HG03469 (cell line): ENCODE data around the gene RACGAP1.
"Not testable (repeated sequence)": the region's sequence is repeated elsewhere in the genome, so short reads cannot be mapped to it uniquely, and the experiment has no call there.

ENCODE experiments used
- ATAC-seq: cut with Tn5 transposase; IDR thresholded peaks from one replicate; pipeline ENCODE4 v1.9.1; 2021; ENCODE audit warnings: mild to moderate bottlenecking, moderate library complexity, moderate number of reproducible peaks; ENCODE audit not compliant: unreplicated experiment

RACGAP1 gene

DNA sequence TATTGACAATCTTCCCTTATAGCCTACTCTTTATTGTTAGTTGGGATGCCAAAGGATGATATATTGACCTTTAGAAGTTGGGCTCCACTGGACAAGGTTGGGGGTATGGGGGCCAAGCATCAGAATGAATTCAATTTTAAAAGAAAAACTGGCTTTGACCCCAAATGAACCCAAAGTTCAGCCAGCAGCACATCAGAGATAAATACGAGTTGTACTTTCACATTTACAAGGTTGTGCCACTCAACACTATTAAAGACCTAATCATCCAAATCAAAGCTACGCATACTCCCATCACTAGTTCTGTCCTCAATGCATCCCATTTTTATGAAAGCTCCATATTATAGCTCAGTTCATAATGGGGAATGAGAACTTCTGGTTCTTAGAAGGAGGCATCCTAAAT is 35.9 kb downstream of the RACGAP1 start:
- not testable (repeated sequence) for ATAC-seq

DNA sequence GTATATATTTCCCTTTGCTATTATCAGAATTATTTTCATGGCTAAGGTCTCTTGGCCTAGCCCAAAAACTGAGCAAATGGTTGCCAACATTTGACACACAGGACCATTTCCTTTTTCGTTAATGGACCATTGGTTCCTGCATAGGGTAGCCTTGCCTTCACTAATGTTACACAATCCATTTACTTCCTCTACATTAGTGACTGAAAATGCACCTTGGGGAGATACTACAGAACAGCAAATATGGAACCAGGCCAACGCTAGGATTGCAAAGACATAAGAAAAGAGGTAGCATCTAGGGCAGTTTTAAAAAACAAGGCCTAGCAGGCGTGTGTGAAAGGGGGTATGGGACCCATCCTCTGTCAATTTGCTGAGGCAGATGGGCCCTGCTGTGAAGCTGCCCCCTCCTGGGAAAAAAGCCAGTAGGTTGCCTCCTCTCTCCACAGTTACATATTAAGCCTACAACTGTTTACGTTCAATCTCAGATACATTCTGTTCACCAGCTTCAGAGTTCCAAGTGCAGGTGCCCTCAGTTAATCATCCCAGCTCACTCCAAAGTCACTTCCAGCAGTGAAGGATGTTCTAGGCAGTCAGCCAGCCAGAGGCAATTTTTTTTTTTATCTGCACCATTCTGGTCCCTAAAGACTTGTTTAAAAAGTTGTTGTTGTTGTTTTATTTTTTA is 37.5 kb downstream of the RACGAP1 start:
- no peak for ATAC-seq

- ATAC-seq: not testable (repeated sequence)
Observed at GRCh38 chr12:49986476-49986875, 38.8 kb downstream of the RACGAP1 start.

- ATAC-seq: no peak
Observed at GRCh38 chr12:49985981-49986380, 39.3 kb downstream of the RACGAP1 start.

GRCh38 chr12:49984476-49985359 is 40.6 kb downstream of the RACGAP1 start:
- no peak for ATAC-seq

DNA sequence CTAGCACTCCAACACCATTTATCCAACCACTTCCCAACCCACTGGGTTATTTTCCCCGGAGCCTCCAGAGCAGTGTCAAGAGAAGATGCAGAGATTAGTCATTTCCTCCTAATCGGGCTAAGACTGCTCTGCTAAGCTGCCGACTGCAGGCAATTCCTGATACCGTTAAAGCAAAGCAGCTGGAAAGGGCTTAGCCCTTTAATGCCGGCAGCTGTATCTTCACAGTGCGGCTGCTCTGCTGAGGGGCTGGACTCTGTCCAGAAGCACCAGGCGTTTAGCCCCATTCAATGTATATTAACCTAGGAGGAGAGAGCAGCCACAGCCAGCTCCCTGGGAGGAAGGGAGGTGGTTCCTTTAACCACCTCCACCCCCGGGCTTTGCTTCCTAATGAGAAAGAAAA is 41.4 kb downstream of the RACGAP1 start:
- no peak for ATAC-seq

DNA sequence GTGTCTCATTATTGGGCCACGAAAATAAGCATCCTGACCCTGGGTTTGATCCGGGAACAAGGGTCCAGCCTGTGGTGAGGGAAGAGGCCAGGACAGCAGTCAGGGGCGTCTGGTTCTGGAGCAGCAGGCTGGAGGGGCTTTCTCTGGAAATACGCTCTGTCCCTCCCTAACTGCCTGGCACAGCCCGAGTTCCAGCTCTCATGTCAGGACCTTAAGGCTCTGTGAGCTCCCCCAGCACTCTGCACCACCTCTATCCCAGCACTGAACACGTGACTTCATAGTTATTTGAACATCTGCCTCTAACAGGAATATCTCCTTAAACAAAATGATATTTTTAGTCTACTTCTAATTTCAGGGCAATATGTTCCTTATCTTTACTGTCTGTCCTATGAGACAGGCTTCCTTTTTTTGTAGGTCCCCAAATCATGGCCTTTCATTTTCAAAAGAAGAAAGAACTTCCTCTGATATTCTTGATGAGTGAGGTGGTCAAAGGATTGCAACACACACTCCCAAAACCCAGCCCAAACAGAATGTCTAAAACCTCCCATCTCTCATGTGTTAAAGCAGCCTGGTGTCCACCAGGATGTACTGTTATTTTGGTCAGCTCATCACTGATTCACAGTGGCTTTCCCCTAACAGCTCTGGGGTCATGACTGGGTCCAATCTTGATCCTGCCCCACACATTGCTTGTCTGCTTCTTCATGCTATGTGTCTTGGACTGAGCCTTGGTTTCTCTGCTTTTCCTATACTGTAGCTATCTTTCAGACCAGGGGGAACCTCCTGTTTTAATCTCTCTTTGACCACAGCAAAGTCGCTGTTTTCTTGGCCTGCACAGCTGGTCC is 42.8 kb downstream of the RACGAP1 start:
- no peak for ATAC-seq

DNA sequence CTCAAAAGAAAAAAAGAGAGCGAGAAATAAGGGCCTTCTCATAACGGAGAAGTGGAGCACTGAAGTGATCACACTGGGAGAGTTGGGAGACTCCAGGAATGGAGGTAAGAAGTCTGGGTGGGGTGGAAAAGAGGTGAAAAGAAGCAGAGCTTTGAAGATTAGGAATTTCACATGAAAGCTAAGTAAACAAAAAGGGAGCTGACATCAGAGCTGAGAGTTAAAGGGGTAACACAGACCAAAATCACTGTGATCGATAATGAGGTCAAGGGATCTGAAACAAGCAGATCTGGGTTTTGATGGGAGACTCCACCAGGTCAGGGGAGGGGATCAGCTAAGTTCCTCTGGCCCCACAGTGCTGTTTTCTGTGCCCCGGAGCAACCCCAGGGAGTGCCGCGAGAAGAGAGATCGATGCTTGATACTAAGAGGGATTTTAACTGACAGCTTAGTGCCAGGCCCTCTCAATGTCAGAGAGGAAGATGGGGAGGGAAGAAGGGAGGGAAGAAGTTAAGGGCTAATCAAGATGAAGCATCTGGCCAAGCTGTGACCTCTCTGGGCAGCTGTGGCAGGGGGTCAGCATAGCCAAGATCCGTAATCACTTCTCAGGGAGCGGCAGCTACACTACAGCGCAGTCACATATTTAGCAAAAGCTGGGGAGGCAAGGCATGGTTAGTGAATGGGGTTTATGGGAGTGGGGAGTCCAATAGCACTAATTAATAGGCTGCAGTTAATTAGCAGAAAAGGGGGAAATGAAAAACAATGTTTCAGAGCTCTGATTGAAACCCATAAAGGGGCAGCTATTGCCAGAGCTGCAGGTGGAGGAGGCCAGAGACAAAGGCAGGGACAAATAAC is 44.6 kb downstream of the RACGAP1 start:
- ATAC-seq: no peak

DNA sequence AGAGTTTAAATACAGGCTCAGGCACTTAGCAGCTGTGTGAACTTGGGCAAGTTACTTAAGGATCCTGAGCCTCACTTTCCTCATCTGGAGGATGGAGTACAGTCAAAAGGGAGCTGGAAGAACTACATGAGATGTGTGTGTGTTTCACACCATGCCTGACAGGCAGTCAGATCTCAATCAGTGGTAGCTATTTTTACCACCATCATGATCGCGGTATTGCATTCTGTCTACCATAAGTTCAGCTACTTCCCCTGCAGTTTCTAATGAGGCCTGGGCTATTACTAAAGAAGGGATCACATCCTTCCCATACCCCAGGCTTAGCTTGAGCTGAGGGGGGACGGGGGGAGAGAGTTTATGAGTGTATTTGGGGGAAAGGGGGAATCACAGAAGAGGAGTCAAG is 45.5 kb downstream of the RACGAP1 start:
- no peak for ATAC-seq

DNA sequence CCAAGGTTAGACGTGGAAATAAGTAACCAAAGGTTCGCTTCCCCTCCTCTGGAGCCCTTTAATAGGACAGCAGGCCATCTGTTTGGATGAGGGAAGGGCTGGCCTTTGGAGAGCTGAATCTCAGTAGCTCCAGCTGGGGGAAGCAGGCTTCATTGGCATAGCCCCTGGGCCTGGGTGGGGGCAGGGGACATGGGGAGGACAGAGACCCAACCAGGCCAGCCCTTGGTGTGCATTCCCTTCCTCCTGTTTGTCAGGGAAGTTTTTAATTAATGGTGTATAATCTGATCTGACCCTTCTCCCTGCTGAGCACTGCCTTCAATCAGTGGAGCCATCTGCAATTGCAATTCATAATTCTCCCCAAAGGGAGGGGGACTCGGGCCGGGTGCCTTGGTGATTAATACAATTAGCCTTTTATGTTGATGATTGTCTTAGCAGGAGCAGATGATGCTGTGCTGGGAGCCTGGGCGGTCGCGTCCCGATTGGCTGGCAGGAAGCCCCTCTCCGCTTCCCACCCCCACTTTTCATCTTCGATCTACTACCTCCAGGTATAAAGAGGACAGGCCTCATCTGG is 46.2 kb downstream of the RACGAP1 start:
- ATAC-seq: no peak

DNA sequence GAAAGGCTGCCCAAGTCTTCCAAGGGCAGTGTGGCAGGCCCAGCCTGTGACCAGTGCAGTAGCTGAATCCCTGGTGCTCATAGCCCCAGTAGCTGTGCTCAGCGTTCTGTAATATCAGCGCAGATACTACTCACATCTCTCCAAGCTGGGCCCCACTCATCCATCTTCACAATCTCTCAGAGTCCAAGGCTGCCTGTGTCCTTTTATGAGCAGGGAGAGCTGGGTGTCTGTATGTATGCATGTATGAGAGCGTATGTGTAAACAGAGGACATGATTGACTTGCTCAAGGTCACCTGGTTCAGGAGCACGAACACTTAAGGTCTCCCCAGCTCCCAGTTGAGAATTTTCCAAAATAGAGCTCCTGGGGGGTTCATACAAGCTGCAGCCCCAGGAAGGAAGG is 47.2 kb downstream of the RACGAP1 start:
- ATAC-seq: no peak

DNA sequence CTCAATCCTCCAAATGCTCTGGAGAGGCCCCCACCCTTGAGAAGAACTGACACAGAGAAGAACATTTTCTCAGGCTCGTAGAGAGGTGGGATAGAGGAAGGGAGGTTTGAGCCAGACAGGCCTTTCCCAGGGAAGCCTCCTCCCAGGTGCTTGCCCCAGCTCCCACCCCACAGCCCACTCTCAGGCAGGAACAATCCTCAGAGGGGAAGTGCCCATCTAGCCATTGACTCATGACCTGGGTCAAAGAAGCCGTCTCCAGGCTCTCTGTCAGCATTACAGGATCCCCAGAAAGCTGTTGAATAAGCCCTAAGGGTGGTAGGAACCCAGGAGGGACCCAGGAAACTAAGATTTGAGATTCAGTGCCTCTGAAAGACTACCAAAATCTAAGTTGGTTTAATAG is 48.7 kb downstream of the RACGAP1 start:
- no peak for ATAC-seq

GRCh38 chr12:49975318-49975761 is 50.0 kb downstream of the RACGAP1 start:
- ATAC-seq: no peak

- no peak for ATAC-seq
Observed at GRCh38 chr12:49974677-49975317, 50.5 kb downstream of the RACGAP1 start.

DNA sequence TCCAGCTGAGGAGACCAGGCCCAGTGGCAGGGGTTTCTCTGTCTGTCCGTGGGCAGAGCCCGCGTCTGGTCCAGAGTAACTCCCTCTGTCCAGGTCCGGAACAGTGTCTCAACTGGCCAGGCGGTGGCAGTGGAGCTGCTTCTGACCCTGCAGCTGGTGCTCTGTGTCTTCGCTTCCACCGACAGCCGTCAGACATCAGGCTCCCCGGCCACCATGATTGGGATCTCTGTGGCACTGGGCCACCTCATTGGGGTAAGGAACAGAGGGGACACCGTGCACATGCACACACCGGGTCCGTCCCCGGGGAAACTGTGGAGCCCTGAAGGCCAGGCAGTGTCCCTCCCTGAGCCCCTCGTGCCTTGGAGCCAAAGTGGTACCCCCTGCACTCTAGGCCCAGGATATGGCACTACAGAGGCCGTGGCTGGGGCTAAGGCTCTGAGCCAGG is 51.0 kb downstream of the RACGAP1 start:
- no peak for ATAC-seq

- ATAC-seq: no peak
Observed at GRCh38 chr12:49973361-49973830, 51.9 kb downstream of the RACGAP1 start.

DNA sequence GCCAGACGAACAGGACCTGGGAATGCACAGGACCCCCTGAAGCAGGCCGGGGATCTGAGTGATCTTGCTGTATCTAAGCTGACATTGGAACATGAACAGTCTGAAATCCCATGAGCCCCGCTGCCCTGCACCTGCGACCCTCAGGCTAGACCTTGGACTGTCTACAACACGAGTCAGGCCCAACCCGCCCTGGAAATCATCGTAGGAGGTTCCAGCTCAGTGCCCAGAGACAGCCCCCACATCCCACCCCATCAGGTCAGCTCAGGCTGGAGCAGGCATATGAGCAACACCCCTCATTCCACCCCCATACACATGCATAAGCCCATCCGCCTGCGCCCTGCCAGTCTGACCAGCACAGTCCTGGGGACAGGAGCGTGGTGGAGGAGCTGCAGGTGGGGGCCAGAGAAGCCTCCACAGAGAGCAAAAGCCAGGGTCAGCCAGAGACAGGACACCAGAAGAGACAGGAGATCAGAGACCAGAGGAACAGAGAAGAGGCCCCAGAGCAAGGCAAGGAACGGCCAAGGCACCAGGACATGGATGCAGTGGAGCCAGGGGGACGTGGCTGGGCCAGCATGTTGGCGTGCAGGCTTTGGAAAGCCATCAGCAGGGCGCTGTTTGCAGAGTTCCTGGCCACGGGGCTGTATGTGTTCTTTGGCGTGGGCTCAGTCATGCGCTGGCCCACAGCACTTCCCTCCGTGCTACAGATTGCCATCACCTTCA is 52.5 kb downstream of the RACGAP1 start, which contains the start of gene AQP6:
TSS of gene AQP6 (plus strand) at position 307 of the 720 bp plus-strand sequence. CDS start at position 534, 227 bp downstream.
- no peak for ATAC-seq

DNA sequence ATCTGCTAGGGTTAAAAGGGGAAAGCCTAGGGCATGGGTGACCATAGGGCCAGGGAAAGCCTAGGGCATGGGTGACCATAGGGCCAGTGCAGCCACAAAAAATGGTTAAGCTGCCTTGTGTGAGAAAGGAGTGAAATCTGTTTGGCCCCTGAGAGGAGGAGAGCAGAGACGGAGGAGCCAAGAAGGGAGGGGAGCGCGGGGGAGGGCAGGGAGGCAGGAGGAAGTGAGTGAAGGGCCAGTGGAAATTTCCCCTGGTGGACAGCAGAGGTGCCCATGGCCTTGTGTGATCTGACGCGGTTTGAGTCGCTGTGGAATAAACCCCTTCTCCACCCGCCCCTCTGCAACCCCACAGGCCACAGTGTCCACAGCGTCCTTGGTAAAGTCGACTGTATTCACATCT is 53.2 kb downstream of the RACGAP1 start:
- ATAC-seq: no peak
